Stimulated activated CD8-positive, alpha-beta memory T cell treated with anti-CD3 and anti-CD28 coated beads, Interleukin-7, amount 100 ng/mL, for 4 hours (primary cell): ENCODE results near the gene MVD.

ENCODE experiments used
- DNase-seq, 2 donors: peaks; one replicate each; pipeline ENCODE4 v3.0.0-alpha.2; 2020; ENCODE audit warnings: low read depth in 2 of 2

Gene MVD

DNA sequence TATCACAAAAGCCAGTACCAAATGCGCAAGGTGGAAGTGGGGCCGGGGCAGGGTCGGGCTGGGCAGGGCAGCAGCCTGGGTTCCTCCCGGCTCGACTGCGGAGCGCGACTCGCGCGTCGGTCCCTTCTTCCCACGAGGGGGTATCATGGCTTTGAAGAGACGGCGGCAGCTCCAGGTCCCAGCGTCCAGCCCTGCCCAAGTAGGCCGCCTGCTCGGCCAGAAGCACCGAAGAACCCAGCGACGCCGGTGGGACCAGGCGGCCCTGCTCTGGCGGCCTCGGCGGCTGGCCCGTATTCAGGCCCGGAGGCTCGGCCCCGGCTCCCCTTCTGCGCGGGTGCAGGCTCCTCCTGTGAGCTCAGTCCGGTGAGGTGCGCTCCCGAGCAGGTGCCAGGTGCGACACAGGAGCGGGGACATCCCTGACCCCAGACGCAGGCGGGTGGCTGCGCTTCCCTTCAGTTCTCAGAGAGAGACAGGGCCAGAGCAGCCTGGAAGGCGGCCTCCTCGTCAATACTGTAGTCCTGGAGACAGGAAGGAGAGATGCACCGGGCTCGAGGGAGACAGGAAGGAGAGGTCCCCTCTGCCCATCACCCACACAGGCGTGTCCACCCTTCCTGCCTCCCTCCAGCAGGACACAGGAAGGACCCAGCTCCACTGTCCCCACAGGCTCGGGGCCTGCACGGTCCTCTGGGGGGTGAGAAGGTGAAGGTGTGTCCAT lies 34.4 kb upstream of the MVD start:
- DNase-seq = no peak

DNA sequence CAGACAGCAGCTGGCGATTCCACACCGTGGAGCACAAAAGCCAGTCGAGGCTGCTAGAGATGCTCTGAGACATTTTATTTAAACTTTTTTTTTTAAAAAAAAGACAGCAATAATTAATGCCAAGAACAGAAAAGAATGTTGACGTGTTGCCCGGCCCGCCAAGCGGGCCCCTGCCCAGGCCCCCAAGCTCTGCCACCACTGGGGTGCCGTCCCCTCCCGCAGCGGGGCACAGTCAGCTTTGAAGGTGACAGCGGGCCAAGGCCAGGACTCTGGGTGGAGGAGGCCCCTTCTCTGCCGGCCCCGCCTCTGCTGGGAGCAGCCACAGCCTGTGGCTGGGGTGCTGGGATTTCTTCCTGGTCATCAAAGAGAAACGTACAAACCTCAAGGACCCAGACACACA lies 33.5 kb upstream of the MVD start:
- DNase-seq = no peak

DNA sequence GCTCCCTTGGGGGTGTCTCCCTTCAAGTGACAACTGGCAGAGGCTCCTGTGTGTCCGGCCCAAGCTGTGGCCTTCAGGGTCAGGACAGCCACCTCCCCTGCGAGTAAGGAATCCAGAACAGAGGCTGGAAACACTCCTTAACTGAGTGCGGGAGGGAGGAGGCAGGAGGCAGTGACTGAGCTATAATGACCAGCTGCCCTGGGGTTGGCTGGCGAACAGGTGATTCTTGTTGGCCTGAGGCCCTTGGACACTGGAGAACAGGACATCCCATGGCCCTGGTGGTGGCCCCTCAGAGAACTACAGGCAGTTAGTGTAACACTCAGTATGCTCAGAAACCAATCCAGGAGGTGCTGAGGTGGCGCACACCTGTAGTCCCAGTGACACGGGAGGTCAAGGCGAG lies 32.9 kb upstream of the MVD start:
- no peak for DNase-seq

DNA sequence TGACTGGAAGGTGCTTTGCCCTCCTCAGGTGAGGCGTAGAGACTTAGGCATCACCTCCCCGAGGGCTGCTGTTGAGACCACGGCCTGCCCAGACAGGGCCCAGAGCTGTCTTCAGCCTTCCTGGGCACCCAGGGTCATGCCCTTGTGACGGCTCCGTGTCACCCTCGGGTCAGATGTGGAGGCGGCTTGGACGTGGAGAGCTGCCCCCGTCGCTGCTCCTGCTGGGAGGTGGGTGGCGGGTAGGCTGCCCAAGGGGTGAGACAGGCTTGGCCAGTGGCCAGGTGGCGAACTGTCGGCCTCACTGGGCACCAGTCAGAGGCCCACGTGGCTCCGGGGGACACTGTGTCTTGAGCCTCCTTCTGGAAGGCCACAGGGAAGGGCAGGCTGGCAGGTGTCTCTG lies 32.3 kb upstream of the MVD start:
- no peak for DNase-seq

DNA sequence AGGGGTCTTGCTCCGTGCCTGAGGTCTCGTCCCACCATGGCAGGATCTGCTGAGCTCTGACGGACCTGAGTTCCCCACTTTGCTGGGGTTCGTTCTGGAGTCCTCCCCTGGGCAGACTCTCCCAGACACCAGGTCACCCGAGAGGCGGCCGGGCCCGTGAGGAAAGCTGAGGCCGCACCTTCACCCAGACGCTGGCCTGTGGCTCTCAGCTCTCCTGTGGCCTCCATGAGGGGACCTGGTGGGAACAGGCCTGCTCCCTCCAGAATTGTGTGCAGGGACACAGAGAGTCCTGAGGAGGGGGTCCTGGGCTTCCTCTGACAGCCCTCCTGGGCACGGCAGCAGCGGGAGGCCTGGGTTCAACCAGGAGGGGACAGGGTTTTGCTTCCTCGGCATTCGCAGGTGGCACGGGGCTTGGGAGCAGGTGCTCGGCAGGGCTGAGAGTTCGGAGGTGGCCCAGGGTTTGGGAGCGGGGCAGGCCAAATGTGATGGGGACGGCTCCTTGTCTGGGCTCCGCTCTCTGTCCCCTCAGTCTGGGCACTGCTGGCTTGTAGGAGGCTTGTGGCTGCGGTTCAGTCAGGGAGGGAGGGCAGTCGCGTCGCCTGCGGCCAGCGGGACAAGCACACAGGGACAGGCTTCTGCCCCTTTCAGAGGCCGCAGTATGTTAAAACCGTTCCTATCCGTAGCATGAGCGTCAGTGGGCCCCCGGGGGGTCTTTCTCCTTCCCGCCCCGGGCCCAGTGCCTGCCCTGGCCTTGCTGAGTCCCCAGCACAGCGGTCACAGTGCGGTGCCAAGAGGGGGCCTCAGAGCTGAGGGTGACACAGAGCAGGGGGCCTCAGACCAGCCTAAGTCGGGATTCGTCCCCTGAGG lies 31.6 kb upstream of the MVD start:
- DNase-seq = no peak

DNA sequence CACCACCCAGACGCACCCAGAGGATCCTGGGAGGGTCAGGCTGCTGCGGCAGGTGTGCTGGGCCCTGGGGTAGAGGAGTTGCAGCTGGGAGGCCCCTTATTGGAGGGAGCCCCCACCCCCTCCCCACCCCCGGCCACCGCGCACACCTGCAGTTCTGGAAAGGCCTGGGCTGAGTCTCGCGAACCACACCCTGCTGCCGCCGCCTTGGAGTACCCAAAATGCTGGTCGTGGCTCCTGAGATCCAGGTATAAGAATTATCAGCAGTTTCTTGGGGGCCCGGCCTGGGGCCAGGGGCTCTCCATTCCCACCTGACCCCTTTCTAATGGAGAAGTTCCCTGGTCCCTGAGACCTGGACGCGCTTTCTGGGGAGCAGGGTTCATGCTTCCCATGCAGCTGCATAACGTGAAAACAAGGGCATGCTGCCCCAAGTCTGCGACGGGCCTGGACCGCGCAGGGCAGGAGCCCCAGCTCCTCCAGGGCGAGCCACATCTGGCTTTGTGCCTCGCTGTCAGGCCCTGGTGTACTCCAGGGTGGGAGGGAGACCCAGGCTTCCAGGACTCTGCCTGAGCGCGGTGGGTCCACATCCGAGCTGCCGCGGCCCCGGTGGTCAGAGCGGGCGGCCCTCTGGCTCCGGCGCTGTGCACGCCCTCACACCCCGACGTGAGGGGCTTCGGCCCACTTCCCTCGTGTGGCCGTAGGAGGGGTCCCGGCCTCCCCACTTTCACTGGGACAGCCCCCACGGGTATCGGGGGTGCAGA lies 30.7 kb upstream of the MVD start:
- DNase-seq = no peak

DNA sequence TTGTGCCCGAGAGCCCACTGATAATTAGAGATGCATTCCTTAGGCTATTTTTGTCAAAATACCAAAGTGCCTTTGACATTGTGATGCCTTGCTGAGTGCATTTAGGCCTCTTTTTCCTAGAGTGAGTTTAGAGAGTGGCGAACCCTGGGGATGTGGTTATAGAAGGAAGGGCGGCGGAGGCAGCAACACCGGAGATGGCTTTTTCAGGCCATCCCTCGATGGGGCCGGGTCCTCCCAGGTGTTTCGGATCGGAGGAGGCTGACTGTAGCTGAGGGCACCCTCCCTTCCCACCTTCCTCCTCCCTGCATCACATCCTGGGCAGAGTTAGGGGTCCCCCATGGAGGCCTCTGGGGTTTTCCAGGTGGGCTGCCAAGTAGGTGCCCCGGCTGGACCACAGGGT lies 30.0 kb upstream of the MVD start:
- no peak for DNase-seq

DNA sequence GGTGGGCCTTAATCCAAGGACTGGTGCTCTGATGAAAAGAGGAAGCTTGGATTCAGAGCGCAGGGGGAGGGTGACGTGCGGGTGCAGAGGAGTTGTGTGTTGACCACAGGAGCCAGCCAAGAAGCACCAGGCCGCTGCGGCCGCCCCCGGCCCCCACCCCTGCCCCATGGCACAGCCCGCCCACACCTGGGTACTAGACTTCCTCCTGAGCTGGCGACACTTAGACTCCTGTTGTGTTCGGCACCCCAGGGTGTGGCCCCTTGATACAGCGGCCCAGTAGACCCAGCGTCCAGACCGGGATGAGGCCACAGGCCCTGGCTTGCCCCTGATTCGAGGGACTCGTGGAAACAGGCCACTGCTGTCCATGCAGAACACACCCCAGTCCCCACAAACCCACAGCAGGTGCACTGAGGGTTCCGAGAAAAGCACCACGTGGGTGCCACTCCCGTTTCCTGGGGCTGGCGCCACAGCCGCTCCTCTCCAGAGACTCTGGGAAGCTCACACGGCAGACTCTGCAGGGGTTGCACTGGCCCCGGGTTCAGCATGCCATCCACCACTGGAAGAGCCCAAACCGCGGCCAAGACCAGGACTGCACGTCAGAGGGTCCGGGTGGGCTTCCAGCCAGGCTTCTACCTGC lies 29.2 kb upstream of the MVD start:
- no peak for DNase-seq

DNA sequence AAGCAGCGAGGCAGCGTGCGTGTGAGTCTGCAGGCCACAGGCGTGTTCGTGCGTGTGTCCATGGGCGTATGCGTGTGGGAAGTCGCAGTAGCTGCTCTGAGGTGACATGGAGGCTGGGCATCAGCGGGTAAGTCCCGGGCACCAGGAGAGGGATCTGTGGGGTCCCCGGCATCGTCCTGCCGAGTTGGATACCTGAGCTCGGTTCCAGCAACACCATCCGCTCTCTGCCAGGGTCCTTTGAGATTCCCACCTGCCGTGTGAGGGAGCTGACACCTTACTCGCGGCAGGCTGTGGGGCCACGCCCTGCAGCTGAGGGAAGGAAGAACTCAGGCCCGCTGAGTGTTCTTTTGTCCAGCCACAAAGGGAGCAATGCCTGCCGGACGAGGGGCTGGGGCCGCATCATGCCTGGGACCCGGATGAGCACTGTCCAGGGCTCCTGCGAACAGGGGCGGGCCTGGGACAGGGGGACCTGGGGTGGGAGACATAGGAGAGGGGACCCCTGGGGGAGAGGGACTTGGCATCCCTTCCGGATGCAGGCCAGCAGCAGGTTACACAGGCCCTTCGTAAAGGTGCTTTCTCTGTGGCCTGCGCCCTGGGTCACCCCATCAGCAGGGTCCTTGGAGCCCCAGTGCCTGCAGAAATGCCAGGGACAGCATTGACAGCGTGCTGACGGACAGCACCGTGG lies 28.4 kb upstream of the MVD start:
- no peak for DNase-seq

DNA sequence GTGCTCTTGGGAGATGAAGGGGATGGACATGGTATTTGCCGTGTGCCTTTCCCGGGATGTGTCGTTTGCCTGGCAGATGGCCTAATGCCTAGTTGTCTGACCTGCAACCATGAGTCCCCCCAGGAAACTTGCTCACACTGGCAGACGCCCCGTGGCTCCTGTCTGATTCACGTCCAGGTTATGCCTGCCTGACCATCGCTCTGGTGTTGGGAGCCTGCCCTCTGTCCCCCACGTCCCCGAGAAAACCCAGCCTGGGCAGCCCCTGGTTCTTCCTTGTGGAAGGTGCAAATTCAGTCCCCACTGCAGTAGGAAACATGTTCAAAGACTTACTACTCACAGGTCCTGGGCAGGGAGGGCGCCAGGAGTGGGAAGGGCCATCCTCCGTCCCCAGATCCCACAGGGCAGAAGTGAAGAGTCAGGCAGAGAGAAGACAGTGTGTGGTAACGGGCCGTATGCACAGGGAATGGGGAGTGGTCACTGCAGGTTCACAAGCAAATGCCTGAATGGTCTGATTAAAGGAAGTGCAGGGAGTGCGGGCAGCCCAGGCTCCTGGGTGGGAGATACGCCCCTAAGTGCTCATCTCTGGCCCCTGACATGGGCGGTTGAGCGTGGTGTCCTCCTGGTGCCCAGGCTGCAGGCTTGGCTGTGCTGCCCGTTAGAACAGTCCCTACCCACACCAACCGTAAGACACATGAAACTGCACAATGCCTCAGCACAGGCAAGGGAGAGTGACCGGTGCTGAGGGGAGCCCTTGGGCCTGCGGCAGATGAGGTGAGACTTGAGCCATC lies 27.6 kb upstream of the MVD start:
- DNase-seq = no peak

DNA sequence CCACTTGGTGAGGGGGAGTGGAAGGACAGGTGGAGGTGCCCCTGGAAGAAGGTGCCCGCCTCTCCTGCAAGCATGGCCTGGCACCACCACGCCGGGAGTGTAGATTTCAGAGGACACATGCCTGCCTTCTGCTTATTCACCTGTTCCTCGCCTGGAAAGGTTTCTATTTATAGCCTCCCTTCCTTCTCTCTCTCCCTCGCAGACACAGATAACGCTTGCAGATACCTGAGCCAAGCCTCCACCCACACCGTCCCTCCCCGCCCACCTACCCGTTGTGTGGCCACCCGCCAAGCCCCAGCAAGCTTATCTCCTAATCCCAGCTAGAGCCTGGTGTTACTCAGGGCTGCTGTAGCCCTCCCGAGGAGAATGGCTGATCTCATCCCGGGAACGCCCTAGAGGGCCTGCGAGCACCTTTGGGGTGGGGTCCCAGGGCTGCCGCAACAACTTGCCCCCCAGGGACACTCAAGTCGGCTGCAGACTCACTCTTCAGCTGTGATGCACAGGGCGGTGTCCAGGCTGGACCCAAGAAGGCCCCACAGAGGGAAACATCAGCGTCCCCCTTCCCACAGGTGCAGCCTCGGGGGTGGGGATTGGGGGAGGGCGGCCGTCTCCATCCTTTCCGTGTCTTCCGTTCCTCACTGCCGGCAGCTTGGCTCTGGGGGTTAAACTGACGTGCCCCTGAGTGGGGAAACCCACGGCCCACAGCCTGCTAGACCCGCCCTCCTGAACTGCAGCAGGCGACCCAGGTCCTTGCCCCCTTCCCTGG lies 25.3 kb upstream of the MVD start:
- no peak for DNase-seq

DNA sequence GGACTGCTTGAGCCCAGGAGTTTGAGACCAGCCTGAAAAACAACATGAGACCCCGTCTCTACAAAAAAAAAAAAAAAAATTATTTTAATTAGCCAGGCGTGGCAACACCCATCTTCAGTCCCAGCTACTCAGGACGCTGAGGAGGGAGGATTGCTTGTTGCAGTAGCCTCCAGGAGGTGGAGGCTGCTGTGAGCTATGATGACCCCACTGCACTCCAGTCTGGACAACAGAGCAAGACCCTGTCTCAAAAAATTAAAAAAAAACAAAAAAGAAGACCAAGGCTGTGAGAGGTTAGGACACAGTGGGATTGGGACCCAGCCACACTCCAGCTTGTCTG lies 24.8 kb upstream of the MVD start:
- DNase-seq = no peak

DNA sequence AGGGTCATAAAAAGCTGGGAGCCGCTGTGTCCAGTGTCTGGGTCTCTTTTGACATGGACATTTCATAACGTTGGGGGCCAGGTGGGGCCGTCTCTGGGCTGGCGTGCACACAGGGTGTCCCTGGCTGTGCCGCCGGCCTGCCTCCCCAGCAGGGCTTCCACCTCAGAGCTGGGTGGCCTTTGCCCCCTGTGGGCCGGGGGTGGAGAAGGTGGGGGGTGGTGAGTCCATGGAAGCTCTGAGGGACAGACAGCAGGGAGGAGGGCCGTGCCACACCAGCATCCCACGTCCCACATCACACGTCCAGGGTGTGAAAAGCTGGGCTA lies 24.3 kb upstream of the MVD start:
- no peak for DNase-seq

DNA sequence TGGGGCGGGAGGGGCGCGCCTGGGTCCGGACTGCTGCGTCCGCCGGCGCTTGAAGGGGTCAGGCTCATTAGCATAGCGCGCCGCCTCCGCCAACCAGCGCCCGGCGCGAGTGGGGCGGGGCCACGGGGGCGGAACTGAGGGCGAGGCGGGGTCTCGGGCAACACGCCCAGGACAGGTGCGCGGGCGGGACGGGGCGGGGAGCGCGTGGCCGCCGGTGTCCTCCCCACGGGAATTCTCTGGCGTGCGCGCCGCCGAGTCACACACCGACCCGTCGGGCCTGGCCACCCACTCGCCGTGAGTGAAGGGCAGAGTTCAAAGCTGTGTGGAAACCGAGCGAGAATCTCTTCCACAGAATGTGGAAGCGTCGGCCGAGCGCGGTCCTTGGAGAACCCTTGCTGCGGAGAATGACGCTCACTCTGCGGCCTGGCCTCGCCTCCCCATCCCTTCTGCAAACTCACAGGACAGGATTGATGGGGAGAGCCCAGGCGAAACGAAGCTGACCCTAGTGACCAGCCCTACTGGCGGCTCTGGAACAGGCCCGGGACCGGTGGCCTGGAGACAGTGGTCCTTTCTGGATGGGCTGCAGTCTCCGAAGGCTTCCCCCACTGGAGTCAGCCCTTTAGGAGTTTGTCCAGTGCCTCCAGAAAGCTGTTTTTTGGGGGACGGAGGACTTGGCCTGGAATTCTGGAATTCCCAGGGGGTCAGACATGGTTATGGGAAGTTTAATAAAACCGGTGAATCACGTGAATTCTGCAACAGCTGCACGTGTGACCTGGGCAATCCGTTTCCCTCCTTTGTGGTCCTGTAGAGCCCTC lies 23.8 kb upstream of the MVD start, which contains the start of gene SNAI3:
Gene SNAI3, minus strand, starts transcription at position 69 of the 815 bp plus-strand sequence. CDS start 101 bp downstream, outside the sequence.
- DNase-seq = peak; percentile 61 to 82

DNA sequence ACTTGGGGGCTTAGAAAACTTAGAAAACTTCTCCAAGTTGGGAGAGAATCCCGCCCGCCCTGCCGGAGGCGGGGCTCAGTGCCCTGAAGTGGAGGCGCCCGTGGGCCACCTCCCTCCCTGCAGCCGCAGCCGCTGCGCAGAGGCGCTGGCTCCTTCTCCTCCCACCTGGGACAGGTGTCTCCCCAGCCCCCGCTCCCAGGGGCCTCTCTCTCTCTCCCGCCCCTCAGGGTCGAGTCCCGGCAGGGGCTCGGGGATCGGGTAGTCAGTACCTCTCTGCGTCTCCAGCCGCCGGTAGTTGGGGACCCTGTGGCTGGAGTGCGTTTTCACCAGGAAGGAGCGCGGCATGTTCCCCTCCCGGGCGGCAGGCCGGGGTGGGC lies 23.2 kb upstream of the MVD start:
- DNase-seq = peak in 1 of 2 donors; percentile 38

DNA sequence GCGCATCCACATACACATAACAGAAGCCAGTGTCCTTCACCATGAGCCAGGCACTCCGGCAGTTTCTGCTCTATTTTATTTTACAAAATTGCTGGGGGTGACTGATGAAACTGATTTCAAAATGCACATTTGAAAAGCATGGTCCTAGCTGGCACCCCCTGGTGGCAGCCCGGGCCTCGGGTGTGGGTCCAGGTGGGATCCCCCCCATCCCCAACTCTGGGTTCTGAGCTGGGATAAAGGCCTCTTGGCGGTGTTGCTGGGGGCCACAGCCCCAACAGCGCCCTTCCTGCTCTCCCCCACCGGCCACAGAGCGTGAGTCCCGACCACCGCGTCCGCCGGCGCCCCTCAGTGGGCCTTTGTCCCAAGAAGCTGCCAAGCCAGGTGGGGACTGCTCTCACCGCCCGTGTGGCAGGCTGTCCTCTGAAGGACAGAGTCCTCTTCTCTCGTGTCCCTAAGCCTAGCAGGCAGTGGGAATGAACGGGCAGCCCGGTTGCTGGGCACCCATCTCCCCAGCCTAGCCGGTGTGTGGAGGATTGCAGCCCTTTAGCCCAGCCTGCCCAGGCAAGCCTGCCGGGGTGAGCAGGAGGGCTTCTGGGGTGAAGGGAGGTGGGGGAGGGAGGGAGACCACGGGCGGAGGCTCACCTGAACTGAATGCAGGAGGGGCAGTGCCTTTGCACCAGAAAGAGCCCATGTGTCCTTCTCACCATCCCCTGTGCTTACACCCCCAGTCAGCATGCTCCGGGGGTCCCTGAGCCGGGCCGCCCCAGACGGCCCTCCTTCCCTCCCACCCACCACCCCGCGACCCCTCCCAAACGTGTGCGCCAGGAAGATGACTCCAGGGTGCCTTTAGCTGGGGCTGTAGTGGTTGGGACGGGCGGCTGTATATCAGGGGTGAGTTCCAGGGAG lies 22.5 kb upstream of the MVD start:
- peak; percentile 53 to 55 for DNase-seq

DNA sequence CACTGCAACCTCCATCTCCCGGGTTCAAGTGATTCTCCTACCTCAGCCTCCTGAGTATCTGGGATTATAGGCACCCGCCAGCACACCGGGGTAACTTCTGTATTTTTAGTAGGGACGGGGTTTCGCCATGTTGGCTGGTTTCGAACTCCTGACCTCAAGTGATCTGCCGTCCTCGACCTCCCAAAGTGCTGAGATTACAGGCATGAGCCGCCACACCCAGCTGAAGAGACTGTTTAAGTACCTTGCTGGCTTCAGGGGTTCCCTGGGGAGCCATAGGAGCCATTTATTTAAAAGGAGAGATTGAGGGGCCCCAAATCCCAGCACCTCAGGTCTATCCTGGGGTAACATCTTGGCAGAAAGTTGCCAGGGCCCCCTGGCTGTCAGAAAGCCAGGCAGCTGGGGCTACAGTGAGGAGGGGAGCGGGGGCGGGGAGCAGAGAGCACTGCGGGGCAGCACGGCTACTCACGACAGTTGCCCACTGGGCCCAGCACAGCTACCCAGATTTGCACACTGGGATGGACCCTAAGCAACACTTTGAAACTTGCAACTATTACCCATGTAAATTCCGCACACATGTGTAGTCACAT lies 21.8 kb upstream of the MVD start:
- DNase-seq = no peak
